Measurements from ENCODE around the gene LRP5. TPM values are rescaled to one million over a fixed set of nuclear protein-coding genes. Genes with fewer than 3 reads are reported as not detected.
"Not testable (repeated sequence)": the region's sequence is repeated elsewhere in the genome, so short reads cannot be mapped to it uniquely, and the experiment has no call there.

LRP5 gene
- total RNA-seq, 3 donors from 2014 or later = 23.6 to 48.8 (median 24.5) TPM

GRCh38 chr11:68298659-68299516, 13.5 kb upstream of the LRP5 start:
- no peaks in the 10 kb centered on the region for H3K9me3 ChIP-seq
- H3K27ac ChIP-seq = no peak overlapping the region
- TF ChIP-seq POLR2AphosphoS5 (IDR thresholded peaks at IDR 0.05) = no peak
- no peak for TF ChIP-seq POLR2A (IDR thresholded peaks at IDR 0.05)
- TF ChIP-seq CTCF (IDR thresholded peaks at IDR 0.05) = no peak
- H3K4me3 ChIP-seq = no peak overlapping the region
- intact Hi-C loops (cut with DNase I; ENCODE audit: low total_unique reads) = loop anchor here (2.0 to 5.0 kb wide), 2 partner anchors 42 to 150 kb away; no protein-coding TSS in a partner anchor
- no peaks in the 10 kb centered on the region for H3K27me3 ChIP-seq
- no peak for DNase-seq (ENCODE audit: low spot score in 2 of 2)
- H3K4me1 ChIP-seq = no peaks in the 10 kb centered on the region
- no peaks in the 10 kb centered on the region for H3K36me3 ChIP-seq

GRCh38 chr11:68299517-68299879, 12.9 kb upstream of the LRP5 start:
- H3K36me3 ChIP-seq; H3K27ac ChIP-seq; H3K4me3 ChIP-seq; H3K4me1 ChIP-seq; H3K27me3 ChIP-seq; H3K9me3 ChIP-seq; DNase-seq (ENCODE audit: low spot score in 2 of 2): not testable (repeated sequence)
- intact Hi-C loops (cut with DNase I; ENCODE audit: low total_unique reads) = loop anchor here (2.0 to 5.0 kb wide), 2 partner anchors 42 to 149 kb away; no protein-coding TSS in a partner anchor

- intact Hi-C loops (cut with DNase I; ENCODE audit: low total_unique reads) = no loop called here
- Histone ChIP-seq H3K4me3 (no peak overlapping the region), H3K27me3 (no peaks in the 10 kb centered on the region), H3K27ac (no peak overlapping the region), H3K4me1 (no peaks in the 10 kb centered on the region), H3K36me3 (no peaks in the 10 kb centered on the region), H3K9me3 (no peaks in the 10 kb centered on the region)
- no peak for DNase-seq (ENCODE audit: low spot score in 2 of 2)
- TF ChIP-seq CTCF (IDR thresholded peaks at IDR 0.05) (no peak), POLR2A (IDR thresholded peaks at IDR 0.05) (no peak), POLR2AphosphoS5 (IDR thresholded peaks at IDR 0.05) (no peak)
These were observed 12.1 kb upstream of the LRP5 start for GRCh38 chr11:68300076-68300830.

GRCh38 chr11:68302256-68302655, 10.1 kb upstream of the LRP5 start:
- Histone ChIP-seq H3K9me3 (no peaks in the 10 kb centered on the region), H3K4me3 (no peak overlapping the region), H3K4me1 (no peaks in the 10 kb centered on the region), H3K36me3 (no peaks in the 10 kb centered on the region), H3K27ac (no peak overlapping the region), H3K27me3 (no peaks in the 10 kb centered on the region)
- no peak for DNase-seq (ENCODE audit: low spot score in 2 of 2)
- intact Hi-C loops (cut with DNase I; ENCODE audit: low total_unique reads) = no loop called here
- TF ChIP-seq POLR2AphosphoS5 (IDR thresholded peaks at IDR 0.05) (no peak), POLR2A (IDR thresholded peaks at IDR 0.05) (no peak), CTCF (IDR thresholded peaks at IDR 0.05) (no peak)

- H3K4me1 ChIP-seq = no peaks in the 10 kb centered on the region
- H3K27ac ChIP-seq = no peak overlapping the region
- intact Hi-C loops (cut with DNase I; ENCODE audit: low total_unique reads) = no loop called here
- no peaks in the 10 kb centered on the region for H3K36me3 ChIP-seq
- no peaks in the 10 kb centered on the region for H3K27me3 ChIP-seq
- no peaks in the 10 kb centered on the region for H3K9me3 ChIP-seq
- TF ChIP-seq POLR2A (IDR thresholded peaks at IDR 0.05) = no peak
- no peak for TF ChIP-seq CTCF (IDR thresholded peaks at IDR 0.05)
- no peak for TF ChIP-seq POLR2AphosphoS5 (IDR thresholded peaks at IDR 0.05)
- no peak for DNase-seq (ENCODE audit: low spot score in 2 of 2)
- no peak overlapping the region for H3K4me3 ChIP-seq
These were observed 9.7 kb upstream of the LRP5 start for GRCh38 chr11:68302670-68303069.
